ENCODE data around the gene SLC17A7. TPM values are rescaled to one million over a fixed set of nuclear protein-coding genes. Genes with fewer than 3 reads are reported as not detected.

SLC17A7 gene
- total and polyA plus RNA-seq, 2 of the 4 experiments (the other 2 are of a cell fraction) = 0.03 TPM; not detected in 1

DNA sequence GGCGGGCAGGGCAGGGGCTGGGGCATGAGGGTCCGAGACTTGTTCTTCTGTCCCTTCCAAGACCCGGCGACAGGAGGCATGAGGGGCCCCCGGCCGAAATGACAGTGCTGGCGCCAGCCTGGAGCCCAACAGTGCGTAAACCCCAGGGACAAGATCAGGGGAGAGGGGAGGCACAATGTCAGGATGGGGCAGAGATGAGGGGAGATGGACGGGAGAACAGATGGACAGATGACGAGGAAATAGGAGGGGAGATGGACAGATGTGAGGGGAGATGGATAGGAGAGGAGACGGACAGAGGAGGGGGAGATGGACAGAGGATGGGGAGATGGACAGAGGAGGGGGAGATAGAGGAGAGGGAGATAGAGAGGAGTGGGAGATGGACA lies 33.2 kb upstream of the SLC17A7 start:
- Histone ChIP-seq H4K91ac (ENCODE audit: insufficient read depth, low read depth, low read length) (peak overlapping the region; percentile 81), H3K27ac (ENCODE audit: insufficient read depth, low read length) (peak overlapping the region; percentile 49), H4K20me1 (ENCODE audit: insufficient read depth, low read length) (no peaks in the 10 kb centered on the region), H3K23ac (ENCODE audit: low read depth, low read length) (peak overlapping the region; percentile 69), H2BK15ac (ENCODE audit: low read depth, low read length) (peak overlapping the region; percentile 58; the same call in 1 of the 3 replicates), H2BK5ac (ENCODE audit: low read depth, low read length, poor library complexity, severe bottlenecking) (peak overlapping the region; percentile 5), H4K8ac (ENCODE audit: low read depth in 2 of 2, low read length in 2 of 2) (peak overlapping the region; percentile 85 to 96), H2AK9ac (replicated peaks; ENCODE audit: low read depth, low read length, poor library complexity) (peak overlapping the region; percentile 96), H3K56ac (ENCODE audit: extremely low read depth, insufficient read depth, low read length) (peak overlapping the region; percentile 40), H3K4ac (ENCODE audit: low read depth, low read length) (peak overlapping the region; percentile 96), H2AFZ (replicated peaks; ENCODE audit: low read length, poor library complexity) (peak overlapping the region; percentile 96), H3K79me1 (ENCODE audit: low read depth in 1 of 2, low read length in 2 of 2) (peaks cover 0 to 8% of the 10 kb centered on the region in 2 experiments; a peak in 2 of 4 replicates), H3K4me3 (ENCODE audit: insufficient read depth, low read depth, low read length) (peak overlapping the region; percentile 59), H3K18ac (ENCODE audit: low read depth, low read length) (peak overlapping the region; percentile 65; the same call in 1 of the 2 replicates), H3K9ac (ENCODE audit: low read depth, low read length) (peak overlapping the region; percentile 82), H3K4me1 (ENCODE audit: control insufficient read depth, insufficient read depth, low read length) (peaks cover 11% of the 10 kb centered on the region; the same call in 1 of the 2 replicates), H4K5ac (ENCODE audit: low read depth, low read length) (peak overlapping the region; percentile 78), H2AK5ac (ENCODE audit: low read depth, low read length) (peak overlapping the region; percentile 99), H3K36me3 (ENCODE audit: control insufficient read depth, insufficient read depth, low read length) (peaks cover 1% of the 10 kb centered on the region; the same call in 1 of the 2 replicates), H3K9me3 (ENCODE audit: control insufficient read depth, insufficient read depth, low read length) (no peaks in the 10 kb centered on the region), H3K4me2 (ENCODE audit: low read depth, low read length) (peak overlapping the region; percentile 93), H2BK120ac (ENCODE audit: low read depth, low read length) (peak overlapping the region; percentile 70), H2BK20ac (ENCODE audit: low read depth, low read length) (0 out of 2 replicates have a peak overlapping the region, but pooled peaks have one; percentile 48), H3K27me3 (ENCODE audit: control insufficient read depth, insufficient read depth, low read length) (no peaks in the 10 kb centered on the region), H3K14ac (replicated peaks; ENCODE audit: low read depth, low read length) (peak overlapping the region; percentile 92), H3K9me1 (ENCODE audit: insufficient read depth, low read length) (peaks cover 12% of the 10 kb centered on the region; the same call in 1 of the 2 replicates)
- ATAC-seq (ENCODE audit: low read depth) (peak; percentile 16), DNase-seq (no peak)
- WGBS, 2 experiments (ENCODE audit: extremely low coverage in 2 of 2, insufficient read length in 1 of 2) = 12% methylated on average over 10 of the region's 11 CpGs; no CpG with 5 or more reads in 1 of the 2 experiments
- ChIA-PET CTCF (interaction anchor here (1.2 kb wide), 1 partner anchor 21 kb away, joined by 4 read pairs; the partner anchor contains the start of gene ALDH16A1), POLR2A (ENCODE audit: unreplicated experiment) (no interaction called here)
- BruUV-seq (replicated peaks) = no TSS peak
- in situ Hi-C loops (cut with MboI; ENCODE audit: low sequenced_read_pairs) (no loop called here), dilution Hi-C loops (cut with HindIII; ENCODE audit: low sequenced_read_pairs, unreplicated experiment) (no loop called here), intact Hi-C loops (cut with micrococcal nuclease) (loop anchor here (1.0 kb wide), 2 partner anchors 73 to 96 kb away; no protein-coding TSS in a partner anchor)
- no peak for TF ChIP-seq RCOR1 (IDR thresholded peaks at IDR 0.05; ENCODE audit: insufficient replicate concordance, low read length)
- no peak for TF ChIP-seq MAFK (IDR thresholded peaks at IDR 0.05; ENCODE audit: low read depth, low read length)
- no peak for TF ChIP-seq CHD1 (IDR thresholded peaks at IDR 0.05; ENCODE audit: low read depth, low read length)
- TF ChIP-seq MXI1 (IDR thresholded peaks at IDR 0.05; ENCODE audit: borderline replicate concordance, low read depth, low read length) = no peak
- no peak for TF ChIP-seq BHLHE40 (IDR thresholded peaks at IDR 0.05; ENCODE audit: low read depth, low read length)

Data from IMR-90 (cell line).